Measurements from ENCODE around the gene TLR8. TPM values are rescaled to one million over a fixed set of nuclear protein-coding genes. Genes with fewer than 3 reads are reported as not detected.

Gene TLR8
- total and polyA plus RNA-seq, 10 of the 15 experiments (the other 5 are each of a cell fraction or from before 2014, with no cell fraction given), result 0.04 TPM; not detected in 9

DNA sequence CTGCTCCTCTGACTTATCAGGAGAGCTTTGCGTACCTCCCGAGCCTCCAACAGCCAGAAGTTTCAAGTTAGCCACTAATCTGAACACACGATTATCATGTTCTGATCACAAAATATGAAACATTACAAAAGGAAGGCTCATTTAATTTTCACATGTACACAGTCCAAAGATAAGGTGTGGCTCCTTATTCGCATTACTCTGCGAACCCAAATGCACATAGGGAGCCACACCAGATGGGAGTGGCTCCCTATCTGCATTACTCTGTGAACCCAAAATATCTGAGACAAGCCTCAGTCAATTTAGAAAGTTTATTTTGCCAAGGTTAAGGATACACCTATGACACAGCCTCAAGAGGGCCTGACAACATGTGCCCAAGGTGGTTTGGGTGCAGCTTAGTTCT lies 28.4 kb downstream of the TLR8 start:
- RAD21 ChIA-PET (ENCODE audit: unreplicated experiment), result no interaction called here
- in situ Hi-C loops (cut with MboI), result no loop called here
- no peak for TF ChIP-seq FOS (IDR thresholded peaks at IDR 0.05; ENCODE audit: borderline replicate concordance, extremely low read depth, insufficient read length)
- no peak for TF ChIP-seq NR2F1 (conservative IDR thresholded peaks at IDR 0.05)
- TF ChIP-seq NFYB (IDR thresholded peaks at IDR 0.05; ENCODE audit: insufficient read depth, low read depth, low read length), result no peak
- TF ChIP-seq YBX1 (IDR thresholded peaks at IDR 0.05), result no peak
- no peak for TF ChIP-seq HDAC2 (IDR thresholded peaks at IDR 0.05)
- TF ChIP-seq TBL1XR1 (IDR thresholded peaks at IDR 0.05; ENCODE audit: low read depth, low read length), result no peak
- no peak for TF ChIP-seq GATAD2B (conservative IDR thresholded peaks at IDR 0.05; ENCODE audit: low read depth)
- no peak for TF ChIP-seq RELA (IDR thresholded peaks at IDR 0.05; ENCODE audit: borderline replicate concordance, partially characterized antibody)
- no peak for TF ChIP-seq SIN3A (IDR thresholded peaks at IDR 0.05; ENCODE audit: low read depth, low read length)
- no peak for TF ChIP-seq EZH2 (IDR thresholded peaks at IDR 0.05; ENCODE audit: borderline replicate concordance, control insufficient read depth, low read depth, low read length)
- Histone ChIP-seq H3K36me3 (ENCODE audit: control insufficient read depth in 2 of 2, insufficient read depth in 2 of 2, low read length in 1 of 2) (no peaks in the 10 kb centered on the region), H3K27ac (ENCODE audit: control insufficient read depth, insufficient read depth) (no peak overlapping the region), H3K9ac (ENCODE audit: control insufficient read depth, insufficient read depth, low read length) (no peak overlapping the region), H4K20me1 (ENCODE audit: control insufficient read depth, insufficient read depth) (no peaks in the 10 kb centered on the region), H3K9me3 (replicated peaks; ENCODE audit: control insufficient read depth, insufficient read depth, low read length) (no peaks in the 10 kb centered on the region; the same call in 2 of the 3 replicates), H3K79me2 (ENCODE audit: control insufficient read depth, insufficient read depth, low read length) (no peaks in the 10 kb centered on the region), H3K27me3 (replicated peaks in 1 of 2; ENCODE audit: control insufficient read depth in 2 of 2, insufficient read depth in 2 of 2, low read length in 1 of 2) (no peaks in the 10 kb centered on the region), H3K4me1 (ENCODE audit: control insufficient read depth, insufficient read depth, low read length) (no peaks in the 10 kb centered on the region), H2AFZ (ENCODE audit: control insufficient read depth, low read depth, low read length) (no peak overlapping the region), H3K4me2 (ENCODE audit: control insufficient read depth, insufficient read depth) (no peak overlapping the region), H3K4me3 (no peak overlapping the region)
- FAIRE-seq, result no peak
- intact Hi-C loops (cut with micrococcal nuclease; ENCODE audit: unreplicated experiment), result no loop called here
- 77% methylated on average over 5 of the region's 5 CpGs for WGBS (ENCODE audit: insufficient coverage, insufficient replicate concordance, low lambda C conversion rate, missing lambda C conversion rate)
- POLR2A ChIA-PET, result no interaction called here
- DNase-seq (ENCODE audit: low read depth, low spot score), result no peak
- no peak for ATAC-seq
- SMC1A ChIA-PET (ENCODE audit: uncharacterized antibody, unreplicated experiment), result no interaction called here
- no TSS peak for BruUV-seq (replicated peaks)
- CTCF ChIA-PET, result interaction anchor here (1.2 kb wide), 1 partner anchor 573 kb away, joined by 3 read pairs; no protein-coding TSS in a partner anchor
